Measurements from ENCODE around the gene ACTN1. TPM values are rescaled to one million over a fixed set of nuclear protein-coding genes. Genes with fewer than 3 reads are reported as not detected.

Gene ACTN1
- total and polyA plus RNA-seq, 2 of the 8 experiments (the other 6 are each of a cell fraction or from before 2014, with no cell fraction given), result 236 to 262 TPM

DNA sequence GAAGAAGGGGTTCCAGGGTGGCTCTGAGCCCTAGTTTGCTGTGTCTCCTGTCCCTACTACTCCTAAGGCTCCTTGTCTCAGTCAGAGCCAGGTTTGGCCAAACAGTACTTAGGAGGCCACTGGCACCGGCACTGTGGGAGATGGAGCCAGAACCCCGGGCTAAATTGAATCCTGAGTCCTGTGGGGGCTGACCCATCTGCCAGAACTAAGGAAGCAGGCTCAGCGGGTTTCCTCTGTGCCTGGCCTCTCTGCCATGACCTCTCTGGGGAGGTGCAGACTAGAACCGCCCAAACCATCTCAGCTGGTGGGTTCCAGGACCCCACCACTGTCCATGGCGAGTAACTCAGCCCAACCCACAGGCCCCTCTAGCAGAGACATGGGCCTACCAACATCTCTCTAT is 5.5 kb downstream of the ACTN1 start:
- Histone ChIP-seq H3K27ac (ENCODE audit: low read depth, low read length) (no peak overlapping the region), H2BK20ac (ENCODE audit: low read length) (no peak overlapping the region), H3K9me3 (ENCODE audit: insufficient read depth in 2 of 2, low read depth in 1 of 2, low read length in 1 of 2) (no peaks in the 10 kb centered on the region), H3K36me3 (ENCODE audit: control insufficient read depth in 2 of 4, insufficient read depth in 4 of 4, low read length in 3 of 4) (peaks cover 0 to 36% (median 11%) of the 10 kb centered on the region in 4 experiments; a peak in 6 of 8 replicates), H2BK120ac (replicated peaks; ENCODE audit: low read depth, low read length) (no peak overlapping the region), H3K56ac (replicated peaks; ENCODE audit: insufficient read length, low read depth, low read length) (no peak overlapping the region), H3K14ac (ENCODE audit: insufficient read length) (no peak overlapping the region), H3K23ac (ENCODE audit: insufficient read length) (no peak overlapping the region), H4K8ac (ENCODE audit: extremely low read depth, insufficient read depth, low read length) (no peak overlapping the region), H4K20me1 (replicated peaks in 1 of 2; ENCODE audit: control insufficient read depth in 1 of 2, insufficient read depth in 2 of 2, low read length in 2 of 2) (peaks cover 23 to 43% of the 10 kb centered on the region in 2 experiments), H4K5ac (ENCODE audit: insufficient read length, low read depth, low read length) (no peak overlapping the region), H3K4ac (replicated peaks; ENCODE audit: insufficient read length, low read depth, low read length) (no peak overlapping the region), H3K23me2 (ENCODE audit: low read depth, low read length) (no peaks in the 10 kb centered on the region; the same call in 1 of the 2 replicates), H3K79me1 (ENCODE audit: low read depth, low read length) (peaks cover 45% of the 10 kb centered on the region), H2BK12ac (ENCODE audit: low read depth, low read length) (no peak overlapping the region), H3K4me1 (replicated peaks in 1 of 4; ENCODE audit: control insufficient read depth in 3 of 4, insufficient read depth in 4 of 4, low read length in 3 of 4) (peaks cover 15 to 34% (median 17%) of the 10 kb centered on the region in 4 experiments), H3K9ac (replicated peaks in 1 of 4; ENCODE audit: extremely low read depth in 1 of 4, low read depth in 3 of 4, low read length in 3 of 4) (no peak overlapping the region), H3K79me2 (ENCODE audit: control insufficient read depth in 1 of 2, insufficient read depth in 2 of 2, low read length in 2 of 2) (peaks cover 50 to 99% of the 10 kb centered on the region in 2 experiments), H3K18ac (ENCODE audit: extremely low read depth, low read length) (no peak overlapping the region), H2BK5ac (ENCODE audit: low read depth, low read length) (no peak overlapping the region), H3K4me2 (ENCODE audit: insufficient read depth in 1 of 2, low read depth in 2 of 2, low read length in 2 of 2) (no peak overlapping the region), H2BK15ac (ENCODE audit: low read length) (no peak overlapping the region), H2AFZ (ENCODE audit: low read length) (no peak overlapping the region), H3K4me3 (ENCODE audit: extremely low read depth in 1 of 4, insufficient read depth in 2 of 4, low read depth in 3 of 4, low read length in 4 of 4) (no peak overlapping the region), H4K91ac (replicated peaks; ENCODE audit: insufficient read length, low read length) (no peak overlapping the region), H2AK5ac (ENCODE audit: low read depth, low read length) (no peak overlapping the region), H3K27me3 (replicated peaks in 1 of 4; ENCODE audit: control insufficient read depth in 3 of 4, extremely low read depth in 1 of 4, insufficient read depth in 3 of 4, low read length in 3 of 4) (no peaks in the 10 kb centered on the region)
- ChIA-PET CTCF (ENCODE audit: partially characterized antibody) (no interaction called here), POLR2A (ENCODE audit: partially characterized antibody) (interaction anchor here (1.3 kb wide), 1 partner anchor 15 kb away, joined by 5 read pairs; no protein-coding TSS in a partner anchor)
- FAIRE-seq (no peak), DNase-seq (ENCODE audit: low read depth in 1 of 2, low spot score in 2 of 2) (no peak)
- 98% methylated on average over 5 of the region's 5 CpGs; no CpG with 5 or more reads in 1 of the 2 experiments for WGBS, 2 experiments (ENCODE audit: extremely low coverage in 1 of 2, insufficient coverage in 1 of 2, insufficient read length in 1 of 2, insufficient replicate concordance in 2 of 2, low coverage in 1 of 2, low lambda C conversion rate in 2 of 2, missing lambda C conversion rate in 1 of 2)
- no peak for TF ChIP-seq SP1 (IDR thresholded peaks at IDR 0.05; ENCODE audit: low read depth, low read length)
- TF ChIP-seq SIRT6 (IDR thresholded peaks at IDR 0.05; ENCODE audit: low read length), result no peak
- no peak for TF ChIP-seq ZNF274 (IDR thresholded peaks at IDR 0.05; ENCODE audit: borderline replicate concordance, extremely low read depth, low read length)
- TF ChIP-seq PHF8 (conservative IDR thresholded peaks at IDR 0.05; ENCODE audit: low read depth, low read length), result no peak
- no peak for TF ChIP-seq RNF2 (IDR thresholded peaks at IDR 0.05; ENCODE audit: borderline replicate concordance, low read depth, low read length, missing control alignments, poor library complexity, severe bottlenecking)
- TF ChIP-seq, protein P1, sequence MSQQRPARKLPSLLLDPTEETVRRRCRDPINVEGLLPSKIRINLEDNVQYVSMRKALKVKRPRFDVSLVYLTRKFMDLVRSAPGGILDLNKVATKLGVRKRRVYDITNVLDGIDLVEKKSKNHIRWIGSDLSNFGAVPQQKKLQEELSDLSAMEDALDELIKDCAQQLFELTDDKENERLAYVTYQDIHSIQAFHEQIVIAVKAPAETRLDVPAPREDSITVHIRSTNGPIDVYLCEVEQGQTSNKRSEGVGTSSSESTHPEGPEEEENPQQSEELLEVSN (IDR thresholded peaks at IDR 0.05), result no peak
- no peak for TF ChIP-seq HDAC2 (IDR thresholded peaks at IDR 0.05; ENCODE audit: borderline replicate concordance in 1 of 2, low read depth in 2 of 2, low read length in 2 of 2)
- TF ChIP-seq POLR2AphosphoS5 (IDR thresholded peaks at IDR 0.05; ENCODE audit: low read depth, low read length), result no peak
- TF ChIP-seq BACH1 (IDR thresholded peaks at IDR 0.05; ENCODE audit: low read length), result no peak
- no peak for TF ChIP-seq SRF (IDR thresholded peaks at IDR 0.05; ENCODE audit: low read depth, low read length)
- TF ChIP-seq TAF7 (optimal IDR thresholded peaks at IDR 0.05; ENCODE audit: borderline replicate concordance, low read depth, low read length), result no peak
- no peak for TF ChIP-seq JUND (IDR thresholded peaks at IDR 0.05; ENCODE audit: low read length)
- no peak for TF ChIP-seq JUN (IDR thresholded peaks at IDR 0.05; ENCODE audit: low read depth, low read length)
- no peak for TF ChIP-seq BCL11A (IDR thresholded peaks at IDR 0.05; ENCODE audit: low read depth in 2 of 2, low read length in 2 of 2)

All from H1 (cell line).